ENCODE measurements around the gene NQO2. TPM values are rescaled to one million over a fixed set of nuclear protein-coding genes. Genes with fewer than 3 reads are reported as not detected.

NQO2 gene
- total and polyA plus RNA-seq, 2 of the 13 experiments (the other 11 are each of a cell fraction or from before 2014, with no cell fraction given), result 32.2 to 56.5 TPM

- TF ChIP-seq ATF4 (CRISPR knock-in tag; IDR thresholded peaks at IDR 0.05), result peak in 1 of 2 experiments; percentile 65; a peak in 1 of 4 replicates
- no peak for TF ChIP-seq ZSCAN30 (CRISPR knock-in tag; IDR thresholded peaks at IDR 0.05)
- TF ChIP-seq RFX3 (CRISPR knock-in tag; IDR thresholded peaks at IDR 0.05), result no peak
- TF ChIP-seq ZNF776 (CRISPR knock-in tag; IDR thresholded peaks at IDR 0.05), result no peak
- TF ChIP-seq TOE1 (CRISPR knock-in tag; IDR thresholded peaks at IDR 0.05), result no peak
- TF ChIP-seq KAT8 (CRISPR knock-in tag; IDR thresholded peaks at IDR 0.05), result peak; percentile 41; the same call in 1 of the 2 replicates
- no peak for TF ChIP-seq ZBTB46 (CRISPR knock-in tag; IDR thresholded peaks at IDR 0.05; ENCODE audit: borderline replicate concordance)
- TF ChIP-seq, protein P1, sequence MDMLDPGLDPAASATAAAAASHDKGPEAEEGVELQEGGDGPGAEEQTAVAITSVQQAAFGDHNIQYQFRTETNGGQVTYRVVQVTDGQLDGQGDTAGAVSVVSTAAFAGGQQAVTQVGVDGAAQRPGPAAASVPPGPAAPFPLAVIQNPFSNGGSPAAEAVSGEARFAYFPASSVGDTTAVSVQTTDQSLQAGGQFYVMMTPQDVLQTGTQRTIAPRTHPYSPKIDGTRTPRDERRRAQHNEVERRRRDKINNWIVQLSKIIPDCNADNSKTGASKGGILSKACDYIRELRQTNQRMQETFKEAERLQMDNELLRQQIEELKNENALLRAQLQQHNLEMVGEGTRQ (IDR thresholded peaks at IDR 0.05; ENCODE audit: low read depth, low read length), result no peak
- TF ChIP-seq, protein P1 (CRISPR knock-in tag; IDR thresholded peaks at IDR 0.05; ENCODE audit: borderline replicate concordance), result no peak
- TF ChIP-seq AKNA (CRISPR knock-in tag; IDR thresholded peaks at IDR 0.05; ENCODE audit: borderline replicate concordance), result no peak
- TF ChIP-seq ZNF652 (CRISPR knock-in tag; IDR thresholded peaks at IDR 0.05; ENCODE audit: borderline replicate concordance, low read depth), result no peak
- TF ChIP-seq XBP1 (CRISPR knock-in tag; IDR thresholded peaks at IDR 0.05), result no peak
- peak; percentile 84 for TF ChIP-seq NR2C2 (CRISPR knock-in tag; IDR thresholded peaks at IDR 0.05; ENCODE audit: borderline replicate concordance)
- TF ChIP-seq MYC (CRISPR knock-in tag; IDR thresholded peaks at IDR 0.05; ENCODE audit: borderline replicate concordance), result peak; percentile 47; the same call in 1 of the 2 replicates
Observed at GRCh38 chr6:2993755-2994317, 5.9 kb upstream of the NQO2 start (continued).
